GM18519 (cell line): Measurements from ENCODE around the gene TSPAN33.

Source experiments
- ATAC-seq: cut with Tn5 transposase; IDR thresholded peaks from one replicate; pipeline ENCODE4 v1.9.1; 2021; ENCODE audit warnings: mild to moderate bottlenecking, moderate library complexity; ENCODE audit not compliant: unreplicated experiment, low FRiP score

TSPAN33 gene

DNA sequence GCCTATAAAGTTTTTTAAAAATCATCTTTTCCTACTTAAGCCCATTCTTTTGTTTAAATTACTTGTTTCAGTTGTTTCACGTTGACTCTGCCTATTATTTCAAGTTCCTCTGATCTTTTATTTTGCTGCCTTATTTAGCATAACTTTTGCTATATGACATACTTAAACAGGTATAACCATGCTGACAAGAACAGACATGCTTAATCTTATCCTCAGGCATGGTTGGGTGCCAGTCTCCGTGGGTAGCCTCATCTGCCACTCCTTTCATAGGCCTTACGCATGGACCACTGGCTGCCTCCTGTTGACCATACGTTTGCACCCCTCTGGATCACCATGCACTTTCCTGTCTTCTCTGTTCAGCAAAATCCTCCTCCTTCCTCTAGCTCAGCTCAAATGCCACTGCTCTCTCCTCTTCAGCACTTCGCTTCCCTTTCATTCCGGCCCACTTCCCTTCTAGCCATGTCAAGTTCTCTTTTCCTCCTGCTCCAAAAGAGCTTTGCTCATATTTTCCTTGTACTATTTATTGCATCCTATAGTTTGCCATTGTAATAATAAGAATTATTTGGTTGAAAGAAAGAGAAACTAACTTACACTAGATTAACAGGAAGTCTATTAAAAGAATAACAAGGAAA, 10.0 kb upstream of the TSPAN33 start:
- no peak for ATAC-seq

DNA sequence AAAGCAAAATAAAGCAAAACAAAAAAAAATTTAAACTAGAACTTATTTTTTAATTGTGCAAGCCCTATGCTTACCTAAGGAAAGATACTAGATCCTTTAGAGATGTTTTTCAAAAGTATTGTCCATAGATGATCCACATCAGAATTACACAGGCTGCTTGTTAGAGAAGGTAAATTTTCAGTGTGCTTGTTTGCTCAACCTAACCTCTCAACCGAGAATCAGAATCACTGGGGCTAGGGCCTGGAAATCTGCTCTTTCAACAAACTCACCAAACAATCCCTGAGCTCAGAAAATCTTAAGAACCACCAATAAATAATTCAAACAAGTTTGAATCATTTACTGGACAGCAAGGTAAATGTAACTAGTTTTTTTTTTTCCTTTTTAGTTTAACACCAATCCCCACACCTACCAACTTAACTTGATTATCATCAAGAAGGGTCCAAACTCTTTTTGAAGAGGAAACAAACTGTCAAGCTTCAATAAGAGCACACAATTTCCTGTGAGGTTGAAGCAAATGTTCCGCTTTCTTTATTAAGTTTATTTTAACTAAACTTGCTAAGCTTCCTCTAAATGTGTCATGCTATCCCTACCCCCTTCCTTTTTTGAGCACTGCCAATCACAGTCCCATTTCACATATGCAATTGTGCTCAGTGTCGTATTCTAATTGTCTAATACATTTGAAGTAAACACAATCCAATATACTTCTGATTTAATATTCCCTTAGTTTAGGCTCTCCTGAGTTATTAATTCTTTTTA, 7.4 kb upstream of the TSPAN33 start:
- ATAC-seq: no peak

DNA sequence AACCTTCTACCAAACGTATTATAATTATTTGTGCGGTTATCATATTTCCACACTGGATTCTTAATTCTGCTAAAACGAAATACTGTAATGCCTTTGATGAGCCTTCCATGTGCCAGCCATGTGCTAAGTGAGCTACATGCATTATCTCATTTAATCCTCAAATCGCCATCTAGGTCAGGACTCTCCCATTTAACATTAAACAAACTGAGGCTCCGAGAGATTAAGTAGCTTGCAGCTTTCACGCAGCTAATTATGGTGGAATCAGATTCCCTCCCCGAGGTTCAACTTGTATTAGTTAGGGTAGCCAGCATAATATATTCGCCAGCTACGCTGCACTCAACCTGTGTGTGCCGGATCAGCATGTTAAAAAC, 798 bp upstream of the TSPAN33 start:
- no peak for ATAC-seq

DNA sequence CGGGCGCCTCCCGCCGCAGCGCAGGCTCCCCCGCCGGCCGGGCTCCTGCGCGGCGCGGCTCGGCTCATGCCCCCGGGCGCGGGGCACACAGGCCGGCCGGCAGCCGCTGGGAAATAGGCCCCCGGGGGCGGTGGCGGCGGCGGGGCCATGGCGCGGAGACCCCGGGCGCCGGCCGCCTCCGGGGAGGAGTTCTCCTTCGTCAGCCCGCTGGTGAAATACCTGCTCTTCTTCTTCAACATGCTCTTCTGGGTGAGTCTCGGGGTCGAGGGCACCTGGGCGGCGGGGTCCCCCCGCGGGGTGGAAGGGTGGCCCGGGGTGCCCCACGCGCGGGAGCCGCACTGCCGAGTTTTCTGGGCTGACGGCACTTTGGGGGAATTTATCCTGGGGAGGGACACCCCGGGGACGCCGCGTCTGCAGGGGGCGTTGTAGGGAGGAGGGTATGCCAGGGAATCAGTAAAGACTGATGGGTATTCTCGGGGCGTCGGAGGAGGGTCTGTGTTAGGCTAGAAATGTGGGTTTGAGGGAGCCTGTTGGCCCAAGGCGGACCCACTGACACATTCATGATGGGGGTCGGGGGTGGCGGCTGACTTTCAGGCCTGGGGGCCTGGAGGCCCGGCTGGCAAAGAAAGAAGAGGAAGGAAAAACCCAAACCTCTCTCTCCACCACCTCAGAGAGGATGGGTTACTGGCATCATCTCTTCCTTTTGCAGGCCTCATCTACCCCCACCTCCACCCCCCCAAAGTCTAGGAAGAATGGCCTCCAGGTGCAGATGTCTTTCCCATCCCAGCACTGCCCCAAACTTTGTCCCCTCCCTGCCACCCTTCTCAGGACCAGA, 544 bp downstream of the TSPAN33 start:
- peak; percentile 20 for ATAC-seq

DNA sequence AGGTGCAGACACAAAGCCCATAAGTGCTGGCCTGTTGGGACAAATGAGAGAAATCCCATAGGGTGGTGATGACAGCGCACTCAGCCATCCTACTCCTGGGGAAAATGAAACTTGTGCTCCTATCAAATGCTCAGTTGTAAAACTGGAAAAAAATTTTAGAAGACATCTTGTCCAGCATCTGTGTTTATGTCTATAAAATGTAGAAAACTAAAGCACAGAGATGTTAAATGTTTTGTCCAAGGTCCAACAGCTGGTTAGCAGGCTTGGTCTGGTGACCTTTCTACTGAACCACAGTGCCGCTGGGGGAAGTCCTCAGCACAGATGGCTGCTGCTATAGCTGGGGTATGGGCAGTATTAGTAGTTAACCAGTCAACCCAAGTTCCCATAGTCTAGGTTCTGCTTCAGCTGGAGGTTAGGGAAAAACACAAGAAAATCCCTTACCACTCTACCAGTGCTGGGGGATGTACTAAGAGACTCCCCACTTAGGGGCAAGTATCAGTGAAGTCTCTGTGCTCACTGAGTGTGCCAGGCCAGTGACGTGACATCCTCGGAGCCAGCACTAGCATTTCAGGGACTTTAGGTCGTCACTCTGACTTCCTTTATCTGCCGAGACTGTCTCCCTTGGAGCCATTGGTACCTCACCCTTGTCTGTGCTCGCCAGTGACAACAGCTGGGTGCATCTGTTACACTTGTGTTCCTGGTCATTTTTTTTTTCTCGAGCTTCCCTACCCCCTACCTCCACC, 1.9 kb downstream of the TSPAN33 start:
- ATAC-seq: peak; percentile 38

DNA sequence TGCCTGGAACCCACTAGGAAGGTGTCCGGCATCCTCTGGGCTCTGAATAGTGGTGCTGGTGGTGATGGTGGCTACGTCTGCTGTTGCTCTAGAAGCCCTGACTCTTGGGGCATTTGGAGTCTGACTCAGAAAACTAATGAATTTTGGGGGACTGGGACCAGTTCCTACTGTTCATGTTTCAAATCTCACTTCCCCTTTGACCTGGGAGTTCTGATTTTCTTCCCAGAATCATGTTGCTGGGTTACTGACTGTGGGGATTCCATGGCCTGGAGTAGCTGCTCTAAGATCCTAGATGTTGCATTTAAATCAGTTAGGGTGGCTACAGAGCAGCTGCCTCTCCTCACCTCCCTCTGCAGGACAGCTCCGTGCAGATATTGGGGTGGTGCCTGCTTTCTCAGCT, 3.2 kb downstream of the TSPAN33 start:
- no peak for ATAC-seq

DNA sequence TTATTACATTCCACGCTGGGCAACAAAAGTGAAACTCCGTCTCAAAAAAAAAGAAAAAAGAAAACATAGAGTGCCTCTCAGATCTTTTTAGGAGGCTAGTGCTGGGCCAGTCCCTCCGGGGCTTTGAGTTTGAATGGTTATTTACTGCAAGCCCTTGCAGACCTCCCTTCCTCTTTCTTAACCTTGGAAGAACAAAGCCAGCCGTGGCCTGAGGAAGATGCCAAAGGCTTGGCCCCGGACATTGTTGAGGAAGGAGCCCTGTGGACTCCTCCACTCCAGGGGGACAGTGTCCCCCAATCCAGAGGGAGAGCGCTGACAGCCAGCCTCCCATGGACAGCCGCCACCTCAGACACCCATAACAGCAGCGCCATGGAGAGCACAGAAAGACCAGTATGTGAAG, 5.0 kb downstream of the TSPAN33 start:
- ATAC-seq: no peak

- no peak for ATAC-seq
Observed at GRCh38 chr7:129150199-129150996, 5.9 kb downstream of the TSPAN33 start.

DNA sequence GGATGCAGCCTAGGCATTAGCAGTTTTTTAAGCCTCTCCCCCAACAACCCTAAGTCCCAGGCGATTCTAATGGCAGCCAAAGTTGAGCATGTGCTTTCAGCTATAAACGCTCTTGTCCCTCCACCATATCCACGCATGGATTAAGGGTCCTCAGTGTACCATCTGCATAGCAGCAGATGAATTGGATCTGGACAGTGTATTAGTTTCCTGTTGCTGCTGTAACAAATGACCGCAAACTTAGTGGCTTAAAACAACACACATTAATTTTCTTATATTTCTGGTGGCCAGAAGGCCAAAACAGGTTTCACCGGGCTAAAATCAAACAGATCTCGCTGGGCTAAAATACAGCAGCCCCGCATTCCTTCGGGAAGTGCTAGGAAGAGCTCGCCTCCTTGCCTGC, 13.1 kb downstream of the TSPAN33 start:
- no peak for ATAC-seq

DNA sequence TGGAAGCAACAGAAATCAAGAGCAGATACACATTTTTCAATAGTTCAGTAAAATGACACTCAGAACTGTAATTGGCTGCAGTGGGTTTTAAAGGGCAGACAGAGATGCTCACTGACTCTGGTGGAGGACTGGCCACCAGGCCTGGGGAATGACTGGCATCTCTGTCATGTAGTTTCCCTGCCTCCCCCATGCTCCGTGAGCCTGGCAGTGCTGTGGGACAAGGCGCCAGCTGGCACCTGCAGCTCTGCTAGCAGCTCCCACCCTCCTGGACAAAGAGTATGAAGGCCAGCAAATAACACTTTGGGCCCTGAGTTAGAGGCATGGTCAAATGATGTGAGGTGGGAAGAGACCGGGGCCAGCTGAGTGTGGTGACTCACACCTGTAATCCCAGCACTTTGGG, 15.0 kb downstream of the TSPAN33 start:
- ATAC-seq: no peak

GRCh38 chr7:129160161-129160905, 15.8 kb downstream of the TSPAN33 start:
- no peak for ATAC-seq

- no peak for ATAC-seq
Observed at GRCh38 chr7:129161524-129162225, 17.2 kb downstream of the TSPAN33 start.

DNA sequence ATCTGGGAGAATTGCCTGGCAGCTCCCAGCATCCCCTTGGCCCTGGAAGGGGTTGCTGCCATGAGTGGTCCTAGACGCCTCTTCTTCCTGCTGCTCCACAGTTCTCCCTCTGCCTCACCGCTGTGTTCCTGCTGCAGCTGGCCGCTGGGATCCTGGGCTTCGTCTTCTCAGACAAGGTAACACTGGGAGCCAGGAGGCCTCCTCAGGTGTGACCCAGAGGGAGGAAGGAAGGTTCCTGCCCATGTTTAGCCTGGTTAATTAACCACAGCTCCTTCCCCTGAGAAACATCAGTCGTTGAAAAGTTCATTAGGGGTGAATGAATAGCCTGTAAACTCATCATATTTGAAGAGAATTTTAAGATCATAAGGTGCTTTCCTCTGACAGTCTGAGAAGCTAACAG, 18.2 kb downstream of the TSPAN33 start:
- ATAC-seq: no peak

GRCh38 chr7:129163875-129164544, 19.5 kb downstream of the TSPAN33 start:
- ATAC-seq: no peak

- no peak for ATAC-seq
Observed at GRCh38 chr7:129166745-129167144, 22.2 kb downstream of the TSPAN33 start.

DNA sequence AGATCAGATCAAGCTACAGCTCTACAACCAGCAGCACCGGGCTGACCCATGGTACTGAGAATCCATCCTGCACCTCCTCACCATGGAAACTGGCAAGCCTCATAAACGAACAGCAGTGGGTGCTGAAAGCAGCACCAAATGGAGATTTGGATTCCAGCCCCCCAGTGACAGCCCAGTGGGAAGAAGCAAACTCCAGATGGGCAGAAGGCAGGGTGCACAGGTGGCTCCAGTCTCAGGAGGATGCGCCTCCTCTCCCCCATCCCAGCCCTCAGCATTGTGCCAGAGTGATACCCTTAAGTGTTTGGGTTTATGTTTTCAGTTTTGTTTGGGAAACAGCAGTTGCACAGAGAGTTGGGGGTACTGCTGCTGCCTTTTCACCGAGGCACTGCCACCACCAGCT, 23.3 kb downstream of the TSPAN33 start:
- no peak for ATAC-seq

- ATAC-seq: no peak
Observed at GRCh38 chr7:129168231-129169021, 23.9 kb downstream of the TSPAN33 start.
